ENCODE results near the gene TSC2.
A peak's percentile ranks its signal among the peaks of the same experiment; 100 is the strongest.

The TSC2 gene

GRCh38 chr16:2015117-2015946 is 32.5 kb upstream of the TSC2 start:
- TF ChIP-seq CTCF (IDR thresholded peaks at IDR 0.05; ENCODE audit: low read depth, low read length), result no peak
- no peak for DNase-seq (ENCODE audit: extremely low read depth, low read depth)

- no peak for TF ChIP-seq CTCF (IDR thresholded peaks at IDR 0.05; ENCODE audit: low read depth, low read length)
- DNase-seq (ENCODE audit: extremely low read depth, low read depth), result no peak
Observed at GRCh38 chr16:2015947-2016208, 31.9 kb upstream of the TSC2 start.

GRCh38 chr16:2016407-2016922 is 31.3 kb upstream of the TSC2 start:
- DNase-seq (ENCODE audit: extremely low read depth, low read depth), result no peak
- peak; percentile 46 for TF ChIP-seq CTCF (IDR thresholded peaks at IDR 0.05; ENCODE audit: low read depth, low read length)

- no peak for TF ChIP-seq CTCF (IDR thresholded peaks at IDR 0.05; ENCODE audit: low read depth, low read length)
- no peak for DNase-seq (ENCODE audit: extremely low read depth, low read depth)
Observed at GRCh38 chr16:2019518-2019920, 28.3 kb upstream of the TSC2 start, which contains the start of gene NPW. TSS of gene NPW (plus strand) at chr16:2019785.

- TF ChIP-seq CTCF (IDR thresholded peaks at IDR 0.05; ENCODE audit: low read depth, low read length), result no peak
- DNase-seq (ENCODE audit: extremely low read depth, low read depth), result no peak
Observed at GRCh38 chr16:2019921-2020831, 27.6 kb upstream of the TSC2 start.

- TF ChIP-seq CTCF (IDR thresholded peaks at IDR 0.05; ENCODE audit: low read depth, low read length), result no peak
- DNase-seq (ENCODE audit: extremely low read depth, low read depth), result no peak
Observed at GRCh38 chr16:2022723-2023091, 25.1 kb upstream of the TSC2 start.

Data from AG09319 (cell line).